NOMO-1 (cell line): Measurements from ENCODE around the gene GSPT1.
"Not testable (repeated sequence)": the region's sequence is repeated elsewhere in the genome, so short reads cannot be mapped to it uniquely, and the experiment has no call there.

Experiments used
- DNase-seq, 2 experiments: peaks; one replicate each; lab custom pipeline; 2025; ENCODE audit not compliant: unreplicated experiment in 2 of 2; lab: John Stamatoyannopoulos, UW

Gene GSPT1

DNA sequence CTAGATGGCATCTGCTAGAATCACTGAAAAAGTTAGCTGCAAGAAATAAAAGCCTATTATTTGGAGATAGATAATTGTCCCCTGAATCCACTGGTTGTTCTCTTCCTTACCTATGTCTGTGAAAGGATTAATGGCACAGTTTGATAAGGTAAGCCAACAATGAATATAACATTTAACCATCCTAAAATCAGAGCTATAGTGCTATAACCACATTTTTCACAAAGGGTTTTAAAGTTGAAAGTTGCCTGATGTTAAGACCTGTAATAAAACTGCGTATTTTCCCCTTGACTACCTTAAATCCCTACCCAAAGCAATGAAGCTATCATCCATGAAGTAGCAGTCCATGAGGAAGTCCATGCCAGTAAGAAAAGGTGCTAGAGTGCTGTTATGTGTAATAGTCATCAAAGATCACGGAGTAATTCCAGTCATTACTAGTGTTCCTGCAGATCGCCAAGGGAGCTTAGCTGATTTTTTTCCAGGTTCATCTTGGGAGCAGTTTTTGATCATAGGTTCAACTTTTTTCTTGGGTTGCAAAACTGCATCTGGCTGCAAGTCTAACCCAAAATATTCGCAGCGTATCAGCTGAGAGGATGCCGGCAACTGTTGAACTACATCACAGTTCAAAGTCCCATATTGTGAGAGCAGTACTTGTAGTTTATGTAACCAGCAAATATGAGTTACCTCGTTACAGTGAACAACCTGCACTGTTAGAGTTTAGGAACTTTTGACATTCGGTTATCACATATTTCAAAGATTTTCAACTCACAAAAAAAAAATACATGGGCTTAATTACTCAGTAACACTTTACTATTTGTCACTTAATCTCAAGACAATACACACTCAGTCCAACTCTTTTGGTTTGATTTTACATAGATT lies 46.2 kb downstream of the GSPT1 start:
- no peak for DNase-seq

DNA sequence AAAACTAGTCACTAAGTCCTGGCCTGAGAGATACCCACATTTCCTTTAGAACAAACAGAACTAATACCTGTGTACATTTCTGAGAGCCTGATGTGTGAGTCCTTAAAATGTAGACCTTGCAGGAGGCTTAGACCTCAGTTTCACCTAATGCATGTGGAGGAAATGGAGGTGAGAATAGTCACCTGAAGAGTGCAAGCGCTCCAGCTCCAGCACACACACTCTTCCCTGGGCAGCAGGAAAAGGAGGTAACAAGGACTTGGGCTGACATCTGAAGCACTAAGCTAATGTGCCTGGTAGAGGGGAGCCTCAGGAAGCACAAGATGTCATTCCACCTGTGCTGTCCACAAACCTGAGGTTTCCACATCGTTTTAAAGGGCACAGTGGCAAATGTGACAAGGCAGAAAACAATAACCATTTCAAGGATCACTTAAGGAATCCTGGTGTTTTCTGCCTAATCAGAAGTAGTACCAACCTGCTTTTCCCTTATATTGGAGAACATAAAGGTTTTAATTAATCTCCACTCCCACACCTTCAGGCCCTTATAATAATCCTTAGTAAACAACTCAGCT lies 47.3 kb downstream of the GSPT1 start:
- no peak for DNase-seq

GRCh38 chr16:11862489-11862888 lies 53.3 kb downstream of the GSPT1 start:
- no peak for DNase-seq

DNA sequence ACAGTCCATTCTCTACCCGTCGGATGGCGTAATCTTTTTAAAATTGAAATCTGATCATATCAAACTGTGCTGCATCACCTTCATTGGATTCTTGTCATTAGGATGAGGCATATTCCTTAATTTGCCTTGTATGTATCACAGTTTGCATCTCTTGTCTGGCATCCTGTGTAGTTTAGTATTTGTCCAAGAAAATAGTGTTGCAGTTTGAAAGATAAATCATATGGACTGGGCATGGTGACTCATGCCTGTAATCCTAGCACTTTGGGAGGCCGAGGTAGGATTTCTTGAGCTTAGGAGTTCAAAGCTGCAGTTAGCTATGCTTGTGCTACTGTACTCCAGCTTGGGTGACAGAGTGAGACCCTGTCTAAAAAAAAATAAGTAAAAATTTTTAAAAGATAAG lies 58.6 kb downstream of the GSPT1 start:
- DNase-seq: no peak

DNA sequence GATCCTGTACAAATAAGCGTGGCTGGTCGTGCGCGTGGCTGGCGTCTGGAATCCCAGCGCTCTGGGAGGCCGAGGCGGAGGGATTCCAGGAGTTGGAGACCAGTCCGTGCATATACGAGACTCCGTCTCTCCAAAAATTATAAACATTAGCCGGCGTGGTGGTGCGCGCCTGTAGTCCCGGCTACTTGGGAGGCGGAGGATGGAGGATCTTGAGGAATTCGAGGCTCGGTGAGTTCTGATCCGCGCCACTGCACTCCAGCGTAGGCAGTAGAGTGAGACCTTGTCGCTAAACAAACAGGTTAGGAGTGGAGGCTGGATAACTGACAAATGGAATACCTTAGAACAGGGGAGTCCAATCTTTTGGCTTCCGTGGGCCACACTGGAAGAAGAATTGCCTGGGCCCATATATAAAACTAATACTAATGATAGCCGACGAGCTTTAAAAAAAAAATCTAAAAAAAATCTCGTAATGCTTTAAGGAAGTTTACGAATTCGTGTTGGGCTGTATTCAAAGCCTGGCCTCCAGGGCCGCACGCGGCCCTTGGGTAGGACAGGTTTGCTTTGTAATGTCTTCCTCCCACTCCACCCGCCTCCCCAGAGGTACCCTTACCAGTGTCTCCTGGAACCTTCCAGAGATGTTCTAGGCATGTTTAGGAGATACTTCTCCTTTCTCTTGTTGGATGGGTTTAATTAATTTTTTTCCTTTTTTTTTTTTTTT lies 63.5 kb downstream of the GSPT1 start:
- DNase-seq: no peak

DNA sequence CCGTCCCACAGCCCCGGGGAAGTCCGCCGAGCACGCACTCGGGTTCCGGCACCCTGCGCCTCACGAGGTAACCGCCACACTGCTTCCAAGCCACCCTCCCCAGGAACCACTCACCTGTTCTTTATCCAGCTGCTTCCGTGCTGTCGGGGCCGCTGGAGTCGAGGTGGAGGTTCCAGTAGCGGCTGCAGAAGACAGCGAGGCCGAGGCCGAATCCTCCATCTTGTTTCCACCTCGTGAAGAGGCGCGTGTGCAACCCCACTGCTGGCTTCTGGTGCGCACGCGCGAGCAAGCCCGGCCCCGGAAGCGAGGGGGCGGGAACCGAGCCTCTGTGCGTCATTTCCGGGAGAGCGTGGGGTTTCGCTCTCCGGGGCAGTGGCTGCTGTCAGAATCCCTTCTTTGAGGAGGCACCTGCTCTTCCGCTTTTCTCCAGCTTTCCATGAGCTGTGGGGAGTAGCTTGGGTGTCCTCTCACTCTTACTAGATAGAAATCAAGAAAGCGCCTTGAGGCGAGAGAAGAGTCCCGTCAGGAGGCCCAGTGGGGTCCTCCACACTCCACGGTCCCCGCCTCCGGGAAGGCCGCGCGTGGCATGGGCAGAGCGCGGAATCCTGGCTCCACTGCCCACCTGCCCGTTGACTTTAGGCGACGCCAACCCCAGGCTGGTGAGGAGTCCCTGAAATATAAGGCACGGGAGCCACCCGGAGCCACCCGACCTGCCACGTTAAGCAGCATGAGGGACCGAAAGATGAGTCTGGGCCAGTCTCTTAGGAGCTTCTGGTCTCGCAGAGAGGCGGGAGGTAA lies 64.3 kb downstream of the GSPT1 start, which contains the start of gene RSL1D1:
Gene RSL1D1, minus strand, starts transcription at position 249 of the 798 bp plus-strand sequence. Its CDS starts 30 bp downstream, at position 219.
- peak; percentile 90 to 92 for DNase-seq

GRCh38 chr16:11848842-11849241 lies 66.9 kb downstream of the GSPT1 start:
- no peak for DNase-seq

- no peak for DNase-seq
Observed at GRCh38 chr16:11844499-11844898, 71.3 kb downstream of the GSPT1 start.

- no peak for DNase-seq
Observed at GRCh38 chr16:11843861-11844260, 71.9 kb downstream of the GSPT1 start.

GRCh38 chr16:11843206-11843605 lies 72.5 kb downstream of the GSPT1 start:
- no peak for DNase-seq

GRCh38 chr16:11841026-11841425 lies 74.7 kb downstream of the GSPT1 start:
- DNase-seq: no peak

- DNase-seq: no peak
Observed at GRCh38 chr16:11836650-11837244, 79.0 kb downstream of the GSPT1 start.

GRCh38 chr16:11835891-11836649 lies 79.7 kb downstream of the GSPT1 start:
- no peak for DNase-seq

DNA sequence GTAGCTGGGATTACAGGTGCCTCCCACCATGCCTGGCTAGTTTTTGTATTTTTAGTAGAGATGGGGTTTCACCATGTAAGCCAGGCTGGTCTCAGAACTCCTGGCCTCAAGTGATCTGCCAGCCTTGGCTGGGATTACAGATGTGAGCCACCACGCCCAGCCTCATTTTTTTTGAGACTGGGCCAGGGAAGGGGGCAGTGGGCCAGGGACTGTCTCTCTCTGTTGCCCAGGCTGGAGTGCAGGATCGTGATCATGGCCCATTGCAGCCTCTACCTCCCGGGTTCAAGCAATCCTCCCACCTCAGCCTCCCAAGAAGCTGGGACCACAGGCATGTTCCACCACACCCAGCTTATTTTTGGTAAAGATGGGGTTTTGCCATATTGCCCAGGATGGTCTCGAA lies 80.4 kb downstream of the GSPT1 start:
- DNase-seq: no peak

DNA sequence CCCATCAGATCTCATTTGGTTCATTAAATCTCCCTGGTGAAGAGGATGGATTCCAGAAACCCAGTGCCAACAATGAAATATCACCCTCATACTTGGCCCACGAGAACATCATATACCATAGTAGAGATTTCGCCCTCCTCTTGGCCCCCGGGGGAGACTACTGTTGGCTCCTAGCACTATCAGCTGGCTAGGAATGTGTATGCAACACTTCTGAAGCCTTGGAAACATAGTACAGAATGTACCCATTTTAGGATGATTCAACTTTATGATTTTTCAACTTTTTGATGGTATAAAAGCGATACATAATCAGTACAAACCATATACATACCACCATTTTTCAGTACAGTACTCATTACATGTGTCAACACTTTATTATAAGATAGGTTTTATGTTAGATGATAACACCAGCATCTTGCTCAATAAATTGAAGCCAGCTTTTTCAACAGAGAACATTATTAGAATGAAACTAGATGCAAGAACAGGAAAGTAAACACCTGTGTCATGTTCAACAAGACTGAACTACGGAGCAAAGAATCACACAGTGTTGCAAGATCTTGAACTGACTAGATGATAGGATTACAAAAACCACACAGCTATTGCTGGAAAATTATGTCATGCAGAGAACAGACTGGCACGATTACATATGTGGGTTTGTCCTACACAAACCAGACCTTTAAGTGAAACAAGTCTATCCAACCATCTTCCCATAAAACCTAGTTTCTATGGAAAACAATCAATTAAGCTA lies 81.6 kb downstream of the GSPT1 start:
- DNase-seq: peak in 1 of 2 experiments; percentile 81

DNA sequence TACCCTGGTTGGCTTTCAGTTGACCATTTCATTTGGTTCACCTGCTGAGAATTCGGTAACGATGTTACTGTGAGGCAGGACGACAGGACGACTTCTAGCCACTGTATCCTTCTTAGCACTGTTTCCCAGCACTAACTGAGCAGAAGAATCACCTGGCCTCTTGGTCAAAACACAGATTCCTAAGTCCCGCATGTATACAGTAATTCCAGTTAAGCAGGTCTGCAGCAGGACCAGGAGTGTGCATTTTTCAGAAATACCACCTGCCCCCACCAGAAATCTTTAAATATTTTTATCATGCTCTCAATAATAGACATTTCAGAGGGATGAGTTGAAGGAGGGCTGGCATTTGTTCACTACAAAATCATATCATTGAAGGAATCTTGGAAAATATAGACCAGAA lies 87.1 kb downstream of the GSPT1 start:
- no peak for DNase-seq

GRCh38 chr16:11825520-11826165 lies 90.1 kb downstream of the GSPT1 start:
- DNase-seq: not testable (repeated sequence)

DNA sequence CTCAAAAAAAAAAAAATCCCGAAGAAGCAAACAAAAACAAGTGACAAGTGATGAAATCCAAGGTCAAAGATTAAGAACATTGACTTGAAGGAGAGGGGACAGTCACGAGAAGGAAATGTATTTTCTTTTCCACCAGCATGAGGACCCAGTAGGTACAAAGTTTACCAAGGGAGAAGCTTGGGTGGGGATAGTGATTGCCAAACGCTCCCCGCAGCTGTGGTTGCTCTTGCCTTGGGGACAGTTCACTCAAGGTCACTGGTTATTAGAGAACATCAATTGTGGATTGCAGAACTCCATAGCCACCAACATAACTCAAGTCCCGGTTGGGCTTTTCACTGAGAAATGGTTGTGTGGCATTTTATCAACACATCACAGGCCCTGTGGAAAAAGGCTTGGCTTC lies 91.4 kb downstream of the GSPT1 start:
- peak; percentile 85 to 92 for DNase-seq
